ENCODE measurements around the gene RHOV.
"Not testable (repeated sequence)": the region's sequence is repeated elsewhere in the genome, so short reads cannot be mapped to it uniquely, and the experiment has no call there.

Gene RHOV

DNA sequence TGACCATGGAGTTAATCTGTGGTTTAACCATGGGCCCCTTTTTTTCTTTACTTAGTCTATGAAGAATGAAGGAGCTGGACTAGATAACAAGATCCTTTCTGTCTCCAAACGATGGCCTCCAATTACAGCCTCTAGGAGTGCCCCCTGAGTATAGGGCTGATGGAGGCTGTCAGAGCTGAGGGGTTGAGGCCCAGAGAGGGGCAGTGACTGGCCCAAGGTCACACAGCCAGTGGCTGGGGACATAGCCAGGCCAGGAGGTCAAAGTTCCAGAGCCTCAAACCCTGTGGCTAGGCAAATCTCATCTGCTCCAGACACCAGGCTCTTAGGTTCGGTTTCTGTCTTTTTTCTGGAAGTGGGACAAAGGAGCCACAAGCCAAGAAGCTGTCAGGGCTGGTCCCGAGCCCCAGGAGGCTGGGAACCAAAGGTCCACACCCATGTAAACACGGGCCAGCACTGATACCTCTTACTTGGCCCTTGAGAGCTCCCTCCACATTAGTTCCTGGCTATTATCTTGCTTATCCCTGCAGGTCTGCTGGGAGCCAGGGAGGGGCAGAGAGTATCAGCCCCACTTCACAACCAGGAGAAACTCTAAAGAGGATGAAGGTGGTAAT lies 10.3 kb downstream of the RHOV start:
- no peak for DNase-seq (ENCODE audit: low read depth)
- H3K4me3 ChIP-seq (ENCODE audit: control insufficient read depth, low read depth, low read length) = no peak overlapping the region
- no peak for TF ChIP-seq CTCF (conservative IDR thresholded peaks at IDR 0.05; ENCODE audit: control insufficient read depth, insufficient read depth, low read depth, low read length)

- not testable (repeated sequence) for H3K4me3 ChIP-seq (ENCODE audit: control insufficient read depth, low read depth, low read length); DNase-seq (ENCODE audit: low read depth)
Observed at GRCh38 chr15:40861147-40861546, 12.9 kb downstream of the RHOV start.

GRCh38 chr15:40859206-40859851 lies 14.7 kb downstream of the RHOV start:
- peak; percentile 72 for DNase-seq (ENCODE audit: low read depth)
- no peak overlapping the region for H3K4me3 ChIP-seq (ENCODE audit: control insufficient read depth, low read depth, low read length)

GRCh38 chr15:40858706-40859105 lies 15.3 kb downstream of the RHOV start:
- no peak for DNase-seq (ENCODE audit: low read depth)
- TF ChIP-seq CTCF (conservative IDR thresholded peaks at IDR 0.05; ENCODE audit: control insufficient read depth, insufficient read depth, low read depth, low read length) = no peak
- no peak overlapping the region for H3K4me3 ChIP-seq (ENCODE audit: control insufficient read depth, low read depth, low read length)

More at GRCh38 chr15:40859206-40859851, 14.7 kb downstream of the RHOV start:
- TF ChIP-seq CTCF (conservative IDR thresholded peaks at IDR 0.05; ENCODE audit: control insufficient read depth, insufficient read depth, low read depth, low read length) = peak; percentile 87

DNA sequence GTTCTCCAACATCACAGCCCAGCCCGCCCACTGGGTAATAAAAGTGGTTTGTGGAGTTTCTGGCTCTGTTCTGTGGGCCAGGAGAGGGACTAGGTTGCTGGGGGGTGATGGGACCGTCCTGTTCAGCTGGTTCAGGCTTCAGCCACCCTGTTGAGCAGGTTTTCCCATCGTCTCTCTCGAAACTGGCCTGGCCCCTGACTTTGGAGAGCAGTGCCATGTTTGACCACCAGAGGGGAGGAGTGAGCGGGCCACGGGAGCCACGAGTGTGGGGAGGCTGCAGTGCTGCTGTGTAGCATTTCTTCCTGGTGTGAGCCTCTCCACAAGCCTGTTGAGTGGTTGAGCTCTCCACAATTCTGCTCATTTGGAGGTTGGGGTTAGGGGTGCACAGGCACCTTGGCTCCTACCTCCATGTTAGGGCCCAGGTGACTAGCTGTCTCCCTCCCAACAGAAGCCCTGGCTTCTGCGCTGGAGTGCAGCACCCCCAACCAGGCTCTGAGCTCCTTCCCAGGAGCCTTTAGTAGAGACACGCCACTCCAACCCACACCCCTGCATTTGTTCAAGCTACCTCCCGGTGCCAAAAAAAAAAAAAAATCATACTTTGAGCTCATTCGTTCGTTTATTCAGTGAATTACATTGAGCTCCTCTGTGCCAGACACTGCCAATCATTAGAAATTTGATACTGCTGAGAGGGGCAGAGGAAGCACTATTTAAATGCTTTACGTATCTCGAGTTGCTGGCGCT lies 16.3 kb downstream of the RHOV start:
- H3K4me3 ChIP-seq (ENCODE audit: control insufficient read depth, low read depth, low read length) = no peak overlapping the region
- TF ChIP-seq CTCF (conservative IDR thresholded peaks at IDR 0.05; ENCODE audit: control insufficient read depth, insufficient read depth, low read depth, low read length) = peak; percentile 96
- DNase-seq (ENCODE audit: low read depth) = peak; percentile 53

DNA sequence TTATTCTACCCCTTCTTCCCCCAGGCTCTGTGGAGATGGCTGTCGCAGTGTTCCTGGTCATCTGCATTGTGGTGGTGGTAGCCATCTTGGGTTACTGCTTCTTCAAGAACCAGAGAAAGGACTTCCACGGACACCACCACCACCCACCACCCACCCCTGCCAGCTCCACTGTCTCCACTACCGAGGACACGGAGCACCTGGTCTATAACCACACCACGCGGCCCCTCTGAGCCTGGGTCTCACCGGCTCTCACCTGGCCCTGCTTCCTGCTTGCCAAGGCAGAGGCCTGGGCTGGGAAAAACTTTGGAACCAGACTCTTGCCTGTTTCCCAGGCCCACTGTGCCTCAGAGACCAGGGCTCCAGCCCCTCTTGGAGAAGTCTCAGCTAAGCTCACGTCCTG lies 17.3 kb downstream of the RHOV start:
- no peak for TF ChIP-seq CTCF (conservative IDR thresholded peaks at IDR 0.05; ENCODE audit: control insufficient read depth, insufficient read depth, low read depth, low read length)
- no peak overlapping the region for H3K4me3 ChIP-seq (ENCODE audit: control insufficient read depth, low read depth, low read length)
- no peak for DNase-seq (ENCODE audit: low read depth)

GRCh38 chr15:40855706-40856234 lies 18.3 kb downstream of the RHOV start:
- DNase-seq (ENCODE audit: low read depth) = no peak
- H3K4me3 ChIP-seq (ENCODE audit: control insufficient read depth, low read depth, low read length) = no peak overlapping the region
- TF ChIP-seq CTCF (conservative IDR thresholded peaks at IDR 0.05; ENCODE audit: control insufficient read depth, insufficient read depth, low read depth, low read length) = no peak
